ENCODE data around the gene LYPD6.

- TF ChIP-seq EZH2 (IDR thresholded peaks at IDR 0.05; ENCODE audit: insufficient read depth, poor library complexity, severe bottlenecking) (no peak), EZH2phosphoT487 (IDR thresholded peaks at IDR 0.05; ENCODE audit: insufficient read depth, low read depth) (no peak)
These were observed 23.0 kb downstream of the LYPD6 start for GRCh38 chr2:149353421-149353820.

Measured in GM23248 (cell line).